C4-2B (cell line): Measurements from ENCODE around the gene CEP70.

Experiments
- H3K27ac ChIP-seq: fragments of 450-650 bp; 2 replicates; pipeline ENCODE4 v1.5.1; 2017
- ZFX ChIP-seq: fragments of 450-650 bp; IDR thresholded peaks from 2 replicates; pipeline ENCODE4 v1.6.1; 2017
- TF ChIP-seq, protein P1 (sequence below): fragments of 450-650 bp; conservative IDR thresholded peaks from 2 replicates; pipeline ENCODE4 v1.5.1; 2017; ENCODE audit warnings: mild to moderate bottlenecking

The CEP70 gene

GRCh38 chr3:138450704-138451424, 143.2 kb downstream of the CEP70 start:
- no peak for TF ChIP-seq ZFX
- TF ChIP-seq, protein P1, sequence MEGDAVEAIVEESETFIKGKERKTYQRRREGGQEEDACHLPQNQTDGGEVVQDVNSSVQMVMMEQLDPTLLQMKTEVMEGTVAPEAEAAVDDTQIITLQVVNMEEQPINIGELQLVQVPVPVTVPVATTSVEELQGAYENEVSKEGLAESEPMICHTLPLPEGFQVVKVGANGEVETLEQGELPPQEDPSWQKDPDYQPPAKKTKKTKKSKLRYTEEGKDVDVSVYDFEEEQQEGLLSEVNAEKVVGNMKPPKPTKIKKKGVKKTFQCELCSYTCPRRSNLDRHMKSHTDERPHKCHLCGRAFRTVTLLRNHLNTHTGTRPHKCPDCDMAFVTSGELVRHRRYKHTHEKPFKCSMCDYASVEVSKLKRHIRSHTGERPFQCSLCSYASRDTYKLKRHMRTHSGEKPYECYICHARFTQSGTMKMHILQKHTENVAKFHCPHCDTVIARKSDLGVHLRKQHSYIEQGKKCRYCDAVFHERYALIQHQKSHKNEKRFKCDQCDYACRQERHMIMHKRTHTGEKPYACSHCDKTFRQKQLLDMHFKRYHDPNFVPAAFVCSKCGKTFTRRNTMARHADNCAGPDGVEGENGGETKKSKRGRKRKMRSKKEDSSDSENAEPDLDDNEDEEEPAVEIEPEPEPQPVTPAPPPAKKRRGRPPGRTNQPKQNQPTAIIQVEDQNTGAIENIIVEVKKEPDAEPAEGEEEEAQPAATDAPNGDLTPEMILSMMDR: no peak
- no peak overlapping the region for H3K27ac ChIP-seq

DNA sequence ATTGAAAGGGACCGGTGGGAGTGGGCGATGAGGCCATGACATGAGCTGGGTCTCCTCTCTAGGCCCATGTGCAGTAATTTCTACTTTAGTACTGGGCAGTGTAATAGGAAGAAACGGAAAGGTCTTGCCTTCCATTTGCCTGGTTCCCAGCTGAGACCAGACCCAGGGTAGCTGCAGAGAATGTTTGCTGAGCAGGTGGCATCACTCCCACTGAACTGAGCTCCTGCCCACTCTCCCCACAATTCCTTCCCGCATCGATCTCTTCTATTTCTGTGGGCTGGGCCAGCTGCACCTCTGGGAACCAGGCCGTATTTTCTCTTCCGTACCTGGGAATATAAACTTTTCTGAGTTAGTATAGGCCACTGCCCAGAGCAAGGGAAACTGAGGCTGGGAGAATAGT, 143.9 kb downstream of the CEP70 start:
- H3K27ac ChIP-seq: no peak overlapping the region
- no peak for TF ChIP-seq ZFX
- TF ChIP-seq, protein P1: no peak

GRCh38 chr3:138449490-138449889, 144.6 kb downstream of the CEP70 start:
- H3K27ac ChIP-seq: no peak overlapping the region
- TF ChIP-seq, protein P1: no peak
- no peak for TF ChIP-seq ZFX

- TF ChIP-seq ZFX: no peak
- H3K27ac ChIP-seq: no peak overlapping the region
Measured at GRCh38 chr3:138448631-138449030, 145.4 kb downstream of the CEP70 start.

GRCh38 chr3:138445654-138446053, 148.4 kb downstream of the CEP70 start:
- TF ChIP-seq, protein P1: no peak
- TF ChIP-seq ZFX: no peak
- H3K27ac ChIP-seq: no peak overlapping the region

DNA sequence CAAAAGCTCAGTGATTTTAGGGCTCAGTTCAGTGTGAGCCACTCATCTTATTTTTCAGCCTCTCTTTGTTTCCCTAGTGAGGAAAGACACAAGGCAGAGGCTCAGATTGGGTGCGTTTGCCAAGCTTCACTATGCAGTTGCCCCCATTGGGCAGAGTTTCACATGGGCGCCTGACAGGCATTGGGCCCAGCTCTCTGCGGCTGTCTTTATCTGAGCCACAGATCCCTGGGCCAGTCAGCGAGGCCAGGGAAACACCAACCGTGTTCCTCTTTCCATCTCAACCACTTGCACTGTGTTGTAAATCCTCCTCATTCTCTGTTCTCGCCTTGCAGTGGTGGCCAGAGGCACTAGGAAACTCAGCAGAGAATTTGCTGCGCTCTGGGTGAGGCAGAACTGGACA, 148.8 kb downstream of the CEP70 start:
- TF ChIP-seq ZFX: no peak
- TF ChIP-seq, protein P1: no peak
- H3K27ac ChIP-seq: no peak overlapping the region
